Kasumi-1 (cell line): ENCODE data around the gene LY86.
"Not testable (repeated sequence)": the region's sequence is repeated elsewhere in the genome, so short reads cannot be mapped to it uniquely, and the experiment has no call there.

Experiments
- DNase-seq, 2 experiments: peaks; one replicate each; lab custom pipeline; 2025; lab: John Stamatoyannopoulos, UW

Gene LY86

DNA sequence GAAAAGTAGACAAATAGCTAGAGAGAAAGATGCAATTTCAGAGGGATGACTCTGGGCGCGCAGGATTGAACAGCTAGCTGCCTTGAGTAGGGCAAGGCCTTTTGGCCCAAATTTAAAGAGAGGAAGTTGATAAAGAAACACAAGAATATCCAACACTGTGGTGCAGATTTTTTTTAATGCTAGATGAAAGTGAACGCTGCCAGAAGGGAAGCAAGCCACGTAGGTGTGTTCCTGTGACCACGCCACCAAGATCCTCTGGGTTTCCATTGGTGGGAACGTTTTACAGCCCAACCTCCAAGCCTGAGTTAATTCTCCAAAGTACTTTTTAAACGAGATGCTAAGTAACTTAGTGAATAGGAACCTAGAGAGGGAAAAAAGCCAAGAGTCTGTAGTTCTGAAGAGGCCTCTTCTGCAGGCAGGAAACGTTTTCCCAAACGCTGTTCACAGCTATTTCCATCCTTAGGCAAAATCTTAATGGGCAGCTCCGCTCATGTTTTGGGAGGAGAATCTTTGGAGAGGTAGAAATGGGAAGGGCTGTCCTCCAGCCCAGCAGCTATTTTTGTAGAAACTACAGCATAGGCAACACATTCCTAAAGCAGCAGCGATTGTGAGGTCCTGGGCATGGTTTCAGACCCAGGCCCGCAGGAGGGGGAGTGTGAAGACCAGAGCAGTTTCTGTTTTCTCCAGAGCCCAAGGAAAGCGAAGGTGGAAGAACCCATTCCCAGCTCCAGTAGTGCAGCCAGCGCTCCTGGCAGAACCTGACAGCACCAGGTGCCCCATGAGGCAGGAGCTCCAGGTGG is 8.2 kb downstream of the LY86 start:
- DNase-seq = no peak

DNA sequence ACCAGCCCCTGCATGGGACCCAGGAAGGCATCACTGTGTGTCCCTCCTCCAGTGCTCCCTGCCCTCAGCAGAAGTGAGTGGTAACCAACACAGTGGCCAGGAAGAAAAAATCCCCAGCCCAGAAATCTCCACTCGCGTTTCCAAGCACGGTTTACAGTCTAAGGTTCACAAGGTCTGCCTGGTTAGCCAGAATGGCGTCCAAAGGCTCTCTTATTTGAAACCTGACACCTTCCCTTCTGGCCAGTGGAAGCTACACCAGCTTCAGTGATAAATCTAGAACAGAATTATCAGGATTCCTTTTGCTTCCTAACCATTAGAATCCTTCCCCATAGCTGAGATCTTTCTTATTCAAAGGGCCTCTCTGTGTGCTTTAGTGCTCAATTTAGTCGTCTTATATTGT is 9.2 kb downstream of the LY86 start:
- no peak for DNase-seq

DNA sequence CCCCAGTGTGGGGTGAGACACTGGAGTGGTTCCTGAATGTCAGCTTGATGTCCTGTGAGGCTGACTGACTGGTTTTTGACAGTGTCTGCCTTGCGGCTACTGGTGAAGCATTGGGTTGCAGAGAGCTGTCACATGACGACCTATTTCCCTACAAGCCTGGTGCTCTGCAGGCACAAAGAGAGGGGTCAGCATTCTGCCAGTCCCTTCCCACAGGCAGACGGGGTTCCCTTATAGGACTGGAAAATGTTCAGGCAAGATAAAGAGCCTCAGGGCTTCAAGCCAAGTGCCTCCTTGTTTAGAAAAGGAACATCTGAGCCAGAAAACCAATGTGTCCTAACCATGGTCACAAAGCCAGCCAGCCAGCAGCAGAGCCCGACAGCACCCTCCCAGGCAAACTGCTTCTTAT is 11.0 kb downstream of the LY86 start:
- no peak for DNase-seq

DNA sequence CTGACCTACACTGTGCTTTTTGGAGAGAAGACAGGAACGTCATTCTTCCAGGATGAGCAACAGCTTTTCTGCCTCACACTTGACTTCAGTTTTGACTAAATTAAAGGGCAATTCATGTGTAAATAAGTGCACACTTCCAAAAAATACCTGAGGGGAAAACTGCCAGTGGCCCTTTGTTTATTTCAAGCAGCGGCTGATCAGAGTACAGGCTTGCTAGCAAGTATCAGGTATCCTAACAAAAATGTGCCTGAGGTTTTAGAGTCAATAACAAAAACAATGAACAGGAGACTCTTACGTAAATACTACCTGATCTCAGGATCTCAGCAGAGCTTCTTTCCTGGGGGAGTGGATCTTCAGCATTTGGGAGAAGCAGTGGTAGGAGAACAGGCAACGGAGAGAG is 12.4 kb downstream of the LY86 start:
- no peak for DNase-seq

DNA sequence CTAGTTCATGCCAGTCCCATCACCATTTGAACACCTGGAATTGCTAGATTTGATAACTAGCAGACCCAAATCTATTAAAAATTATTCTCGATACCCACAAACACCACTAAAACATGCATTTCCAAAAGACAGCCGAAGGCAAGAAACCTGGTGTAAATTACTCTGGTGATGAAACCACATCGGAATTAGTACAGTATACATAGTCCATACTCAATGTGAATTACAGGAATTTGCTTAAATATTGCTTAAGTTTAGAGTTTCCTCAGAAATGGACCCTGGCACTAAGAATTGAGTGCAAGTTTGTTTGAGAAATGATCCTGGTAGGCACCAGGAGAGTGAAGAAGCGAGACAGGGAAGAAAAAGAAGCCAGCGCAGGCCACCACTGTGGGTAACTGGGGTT is 13.7 kb downstream of the LY86 start:
- DNase-seq = no peak

DNA sequence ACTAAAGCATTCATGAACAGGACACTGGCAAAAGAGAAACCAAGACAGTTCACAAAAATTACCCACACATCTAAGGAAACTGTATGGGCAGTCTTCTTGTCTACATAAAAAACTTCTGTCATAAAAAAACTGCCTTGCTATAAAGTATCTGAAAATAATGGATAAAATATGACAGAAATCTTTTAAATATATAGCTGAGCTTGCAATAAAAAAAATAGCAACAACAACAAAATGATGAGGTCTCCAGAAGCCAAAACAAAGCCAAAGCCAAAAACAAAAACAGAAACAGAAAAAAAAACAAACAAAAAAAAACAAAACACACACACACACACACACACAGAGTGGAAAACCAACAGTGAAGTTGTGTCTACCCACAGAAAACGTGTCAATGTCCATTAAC is 14.8 kb downstream of the LY86 start:
- no peak for DNase-seq

DNA sequence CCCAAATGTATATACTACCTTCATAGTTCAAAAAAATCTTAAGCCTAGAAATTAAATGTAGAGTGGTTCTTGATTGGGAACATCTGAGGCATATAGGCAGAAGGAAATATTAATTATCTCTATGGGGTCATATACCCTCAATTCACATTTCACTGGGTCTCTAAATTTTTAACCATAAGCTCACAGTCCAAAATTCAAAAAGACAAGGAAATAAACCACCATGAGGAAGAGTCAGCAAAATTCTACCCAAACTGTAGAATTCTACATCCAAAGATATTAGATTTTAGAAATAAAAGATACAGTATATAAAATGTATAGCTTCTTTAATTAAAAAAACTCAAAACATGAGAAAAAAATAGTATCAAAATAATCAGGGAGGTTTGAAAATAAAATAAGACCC is 15.5 kb downstream of the LY86 start:
- DNase-seq = no peak

DNA sequence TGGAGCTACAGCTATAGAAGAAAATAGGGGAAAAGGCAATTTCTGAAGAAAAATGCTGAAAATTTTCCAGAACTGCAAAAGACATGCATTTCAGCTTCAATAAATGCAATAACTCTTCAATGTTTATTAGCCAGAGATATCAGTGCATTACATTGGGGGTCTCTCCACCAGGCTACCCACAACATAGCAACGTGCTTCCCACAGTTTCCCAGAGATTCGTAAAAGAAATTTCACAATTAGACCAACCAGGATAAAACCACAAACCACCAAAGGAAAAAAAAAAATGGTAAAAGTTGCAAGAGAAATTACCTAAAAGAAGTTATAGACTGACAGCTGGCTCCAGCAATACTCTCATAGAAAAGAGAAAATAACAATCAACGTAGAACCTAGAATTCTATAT is 16.0 kb downstream of the LY86 start:
- no peak for DNase-seq

DNA sequence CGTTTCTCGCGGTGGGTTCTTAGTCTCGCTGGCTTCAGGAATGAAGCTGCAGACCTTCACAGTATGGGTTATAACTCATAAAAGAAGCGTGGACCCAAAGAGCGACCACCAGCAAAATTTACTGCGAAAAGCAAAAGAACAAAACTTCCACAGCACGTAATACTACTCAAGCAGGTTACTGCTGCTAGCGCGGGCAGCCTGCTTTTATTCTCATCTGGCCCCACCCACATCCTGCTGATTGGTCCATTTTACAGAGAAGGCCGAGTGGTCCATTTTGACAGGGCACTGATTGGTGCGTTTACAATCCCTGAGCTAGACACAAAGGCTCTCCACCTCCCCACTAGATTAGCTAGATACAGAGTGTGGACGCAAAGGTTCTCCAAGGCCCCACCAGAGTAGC is 17.4 kb downstream of the LY86 start:
- no peak for DNase-seq

DNA sequence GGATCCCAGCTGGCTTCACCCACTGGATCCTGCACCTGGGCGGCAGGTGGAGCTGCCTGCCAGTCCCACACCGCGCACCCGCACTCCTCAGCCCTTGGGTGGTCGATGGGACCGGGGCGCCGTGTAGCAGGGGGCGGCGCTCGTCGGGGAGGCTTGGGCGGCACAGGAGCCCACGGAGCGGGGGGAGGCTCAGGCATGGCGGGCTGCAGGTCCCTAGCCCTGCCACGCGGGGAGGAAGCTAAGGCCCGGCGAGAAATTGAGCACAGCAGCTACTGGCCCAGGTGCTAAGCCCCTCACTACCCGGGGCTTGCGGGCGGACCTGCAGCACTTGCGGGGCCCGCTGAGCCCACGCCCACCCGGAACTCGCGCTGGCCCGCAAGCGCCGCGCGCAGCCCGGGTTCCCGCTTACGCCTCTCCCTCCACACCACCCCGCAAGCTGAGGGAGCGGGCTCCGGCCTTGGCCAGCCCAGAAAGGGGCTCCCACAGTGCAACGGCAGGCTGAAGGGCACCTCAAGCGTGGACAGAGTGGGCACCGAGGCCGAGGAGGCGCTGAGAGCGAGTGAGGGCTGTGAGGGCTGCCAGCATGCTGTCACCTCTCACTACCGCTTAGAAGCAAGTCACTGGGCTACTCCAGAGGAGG is 18.0 kb downstream of the LY86 start:
- not testable (repeated sequence) for DNase-seq

DNA sequence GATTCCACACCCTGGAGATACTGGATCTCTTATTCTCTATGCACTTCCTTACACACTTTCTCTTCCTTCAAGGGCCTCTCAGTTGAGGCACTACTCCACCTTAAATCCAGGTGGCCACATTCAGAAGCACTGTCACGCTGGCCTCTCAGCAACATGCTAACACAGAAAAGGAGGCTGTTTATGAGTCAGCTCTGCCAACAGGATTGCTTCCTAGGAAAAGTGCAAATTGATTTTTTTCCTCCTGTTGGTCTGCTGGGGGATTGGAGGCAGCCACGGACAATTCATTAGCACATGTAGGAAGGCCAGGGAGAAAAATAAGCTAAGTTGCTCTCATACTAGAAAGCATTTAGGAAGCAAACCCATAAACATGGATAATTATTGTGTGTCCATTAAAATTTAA is 20.9 kb downstream of the LY86 start:
- no peak for DNase-seq

DNA sequence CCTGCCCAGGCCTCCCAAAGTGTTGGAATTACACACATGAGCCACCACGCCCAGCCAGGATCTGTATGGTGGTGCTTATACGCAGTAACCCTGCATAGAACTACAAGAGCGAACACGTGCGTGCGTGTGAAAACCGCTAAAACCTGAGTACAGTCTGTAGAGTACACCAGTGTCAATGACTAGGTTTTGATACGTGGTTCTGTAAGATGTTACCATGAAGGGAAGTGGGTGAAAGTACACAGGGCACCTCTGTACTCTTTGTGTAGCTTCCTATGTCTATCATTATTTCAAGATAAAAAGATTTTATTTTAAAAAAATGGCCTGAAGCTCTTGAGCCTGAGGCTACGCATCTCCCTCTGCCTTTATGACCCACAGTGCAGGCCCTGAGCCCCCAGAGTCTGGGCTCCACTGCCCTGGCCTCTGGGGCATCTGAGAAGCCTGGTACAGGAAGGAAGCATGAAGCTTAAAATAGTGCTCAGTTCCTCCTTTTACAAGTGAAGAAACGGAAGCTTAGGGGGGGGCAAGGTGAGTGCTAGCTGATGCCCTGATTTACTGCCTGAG is 21.6 kb downstream of the LY86 start:
- peak; percentile 21 to 27 for DNase-seq

DNA sequence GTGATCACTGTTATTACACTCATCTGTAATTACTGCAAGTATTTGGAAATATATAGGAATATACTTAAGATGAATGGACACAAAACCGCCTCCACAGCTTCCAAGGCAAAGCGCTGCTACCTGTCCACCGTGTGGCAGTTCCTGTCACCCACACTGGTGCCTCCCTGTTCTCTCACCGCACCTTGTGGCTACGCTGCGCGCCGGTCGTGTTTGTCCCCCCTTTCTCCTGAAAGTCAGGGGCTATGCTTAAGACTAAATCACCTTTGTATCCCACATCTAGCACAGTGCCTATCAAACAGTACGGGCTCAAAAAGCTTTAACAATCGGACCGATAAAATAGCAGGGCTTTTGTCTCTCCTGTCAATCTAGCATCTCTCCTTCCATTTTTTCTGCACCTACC is 23.0 kb downstream of the LY86 start:
- no peak for DNase-seq

DNA sequence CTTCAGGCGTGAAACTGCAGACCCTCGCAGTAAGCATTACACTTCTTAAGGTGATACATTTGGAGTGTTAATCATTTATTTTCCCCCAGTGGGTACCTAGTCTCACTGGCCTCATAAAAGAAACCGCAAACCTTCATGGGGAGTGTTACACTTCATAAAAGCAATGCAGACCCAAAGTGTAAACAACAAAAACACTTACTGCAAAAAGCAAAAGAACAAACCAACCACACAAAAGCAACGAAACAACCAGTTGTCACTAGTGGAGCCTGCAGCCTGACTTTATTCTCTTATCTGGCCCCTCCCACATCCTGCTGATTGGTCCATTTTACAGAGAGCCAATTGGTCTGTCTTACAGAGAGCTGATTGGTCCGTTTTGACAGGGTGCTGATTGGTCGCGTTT is 23.8 kb downstream of the LY86 start:
- no peak for DNase-seq

DNA sequence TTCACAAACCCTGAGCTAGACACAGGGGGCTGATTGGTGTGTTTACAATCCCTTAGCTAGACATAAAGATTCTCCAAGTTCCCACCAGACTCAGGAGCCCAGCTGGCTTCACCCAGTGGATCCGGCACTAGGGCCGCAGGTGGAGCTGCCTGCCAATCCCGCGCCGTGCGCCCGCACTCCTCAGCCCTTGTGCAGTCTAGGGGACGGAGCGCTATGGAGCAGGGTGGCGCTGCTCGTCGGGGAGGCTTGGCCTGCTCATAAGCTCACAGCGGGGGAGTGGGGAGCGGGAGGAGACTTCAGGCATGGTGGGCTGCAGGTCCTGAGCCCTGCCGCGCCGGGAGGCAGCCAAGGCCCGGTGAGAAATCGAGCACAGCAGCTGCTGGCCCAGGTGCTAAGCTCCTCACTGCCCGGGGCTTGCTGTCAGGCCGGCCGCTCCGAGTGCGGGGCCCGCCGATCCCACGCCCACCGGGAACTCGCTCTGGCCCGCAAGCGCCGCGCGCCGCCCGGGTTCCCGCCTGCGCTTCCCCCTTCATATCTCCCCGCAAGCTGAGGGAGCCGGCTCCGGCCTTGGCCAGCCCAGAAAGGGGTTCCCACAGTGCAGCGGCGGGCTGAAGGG is 24.7 kb downstream of the LY86 start:
- not testable (repeated sequence) for DNase-seq

DNA sequence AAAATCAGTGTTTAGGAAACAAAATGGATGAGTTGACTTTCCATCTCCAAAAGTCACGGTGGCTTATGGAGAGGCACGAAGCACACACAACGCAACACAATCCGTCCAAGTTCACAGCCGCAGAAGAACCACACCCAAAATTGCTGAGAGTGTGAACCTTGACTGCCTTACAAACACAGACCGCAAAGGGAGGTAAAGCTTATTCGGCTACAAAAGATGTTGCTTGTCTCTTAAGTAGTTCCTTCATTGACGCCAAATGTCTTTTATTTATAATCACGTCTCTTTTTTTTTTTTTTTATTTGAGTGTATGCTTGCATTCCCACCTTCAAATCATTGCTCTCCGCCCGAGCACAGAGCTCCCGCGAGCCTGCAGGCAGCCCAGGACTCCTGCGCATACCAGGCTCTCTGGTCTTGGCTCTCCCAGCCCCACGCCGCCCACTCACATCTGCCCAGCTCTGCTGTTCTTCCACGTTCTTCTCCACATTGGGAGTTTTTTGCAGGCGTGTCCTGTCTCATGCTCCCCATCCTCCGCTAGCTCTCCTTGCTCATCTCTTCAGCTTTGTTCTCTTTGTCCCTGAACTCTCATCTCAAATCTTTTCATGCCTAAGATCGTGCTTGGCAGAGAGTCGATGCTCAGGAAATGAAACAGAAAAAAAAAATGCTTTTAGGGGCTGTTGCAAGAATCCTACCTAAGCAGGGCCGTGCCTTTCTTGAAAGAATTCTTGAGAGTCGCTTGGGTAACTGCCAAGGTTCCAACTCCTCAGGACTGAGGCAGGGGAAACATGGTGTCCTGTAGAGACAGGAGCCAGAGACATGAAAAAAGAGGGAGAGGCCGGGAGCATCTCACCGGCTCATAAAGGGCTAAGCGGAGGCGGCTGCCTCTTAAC is 25.8 kb downstream of the LY86 start:
- no peak for DNase-seq

DNA sequence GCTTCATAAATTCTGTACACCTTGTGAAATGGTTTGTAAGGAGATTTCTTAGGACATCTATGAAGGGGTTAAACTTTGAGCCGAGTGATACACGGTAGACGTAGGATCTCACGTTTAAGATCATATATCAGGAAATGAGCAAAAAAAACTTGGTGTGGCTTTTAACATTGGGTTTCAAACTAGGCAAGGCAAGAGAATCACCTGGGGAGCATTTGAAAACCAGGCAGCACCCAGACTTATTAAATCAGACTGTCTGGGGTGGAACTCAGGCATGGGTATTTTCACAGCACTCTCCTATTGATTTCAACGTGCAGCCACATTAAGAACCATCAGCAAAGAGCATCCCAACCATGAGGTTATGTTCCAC is 26.4 kb downstream of the LY86 start:
- no peak for DNase-seq

DNA sequence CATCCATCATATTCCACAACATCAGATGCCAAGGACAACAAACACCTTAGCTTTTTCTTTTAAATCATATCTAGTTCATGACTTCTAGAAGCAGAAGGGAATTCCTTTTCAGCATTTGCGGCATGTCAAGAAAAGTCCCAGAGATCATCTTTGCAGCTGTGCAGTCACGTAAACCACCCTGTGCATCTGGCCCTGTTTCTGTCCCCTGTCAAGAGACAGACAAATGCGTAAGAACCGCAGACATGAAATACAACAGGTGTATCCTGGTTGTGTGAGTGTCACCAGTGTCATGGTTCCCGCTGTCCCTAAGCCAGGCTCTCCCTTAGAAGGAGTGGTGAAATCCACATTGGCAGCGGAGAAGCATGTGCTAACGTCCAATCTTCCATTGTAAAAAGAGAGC is 28.1 kb downstream of the LY86 start:
- no peak for DNase-seq

DNA sequence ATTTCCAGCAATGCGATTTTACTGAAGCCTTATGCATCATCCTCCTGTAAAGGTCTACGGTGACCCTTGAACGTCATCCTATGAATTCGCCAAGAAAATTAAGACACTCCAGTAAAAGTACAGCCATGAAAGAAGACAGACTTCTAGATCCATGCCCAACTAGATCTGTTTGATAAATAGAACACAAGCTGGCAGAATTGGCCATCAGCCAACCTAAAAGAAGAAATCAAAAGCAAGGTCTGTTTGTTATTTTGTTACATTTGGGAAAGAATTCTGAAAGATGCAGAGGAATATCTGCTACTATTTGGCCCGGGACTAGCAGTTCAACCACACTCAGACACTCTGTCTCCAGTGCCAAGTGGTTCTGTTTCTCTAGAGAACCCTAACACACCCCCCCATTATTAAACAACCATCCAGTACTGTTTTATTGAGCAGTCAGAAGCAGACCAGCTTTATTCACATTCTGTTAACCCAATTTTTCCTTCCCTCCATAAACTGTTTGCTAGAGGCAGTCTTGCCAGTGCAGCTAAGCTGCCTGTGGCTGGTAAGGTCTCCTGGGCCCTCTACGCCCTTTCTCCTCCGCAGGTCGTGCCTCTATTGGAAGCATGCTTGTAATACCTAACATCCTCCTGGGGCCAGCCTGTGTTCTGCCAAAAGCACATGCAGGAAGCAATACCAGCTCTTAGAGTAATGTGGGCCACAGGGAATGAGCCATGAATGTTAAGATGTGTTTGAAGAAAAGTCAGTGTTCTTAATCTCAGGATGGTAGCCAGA is 30.7 kb downstream of the LY86 start:
- DNase-seq = no peak

DNA sequence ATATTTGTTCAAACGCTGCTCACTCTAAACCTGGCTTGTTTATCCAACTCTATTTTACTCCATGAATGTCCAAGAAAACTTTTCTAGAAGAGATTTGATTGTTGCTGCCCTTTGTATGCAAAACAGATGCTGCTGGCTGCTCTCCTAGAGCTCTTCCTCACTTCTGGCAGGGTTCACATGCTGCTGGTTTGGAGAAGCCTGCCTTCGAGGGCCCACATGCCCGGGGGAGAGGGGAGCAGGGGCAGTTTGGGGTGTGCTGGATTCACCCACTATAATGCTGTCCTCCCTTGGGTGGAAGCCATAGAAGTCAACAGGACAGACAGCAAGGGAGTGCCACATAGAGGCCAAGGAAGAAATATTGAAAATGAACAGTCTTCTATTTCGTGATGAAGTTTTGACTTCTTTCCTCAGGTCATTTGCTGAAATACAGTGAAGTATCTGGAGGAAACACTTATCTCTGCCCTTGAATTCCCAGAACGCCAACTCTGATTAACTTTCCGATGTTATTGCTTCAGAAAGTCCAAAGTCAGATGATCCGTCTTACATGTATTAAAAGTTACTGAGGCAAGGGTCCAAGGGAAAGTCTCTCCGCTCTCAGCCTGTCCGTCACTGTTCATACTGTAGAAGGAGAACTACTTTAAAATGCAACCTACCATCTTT is 32.4 kb downstream of the LY86 start:
- DNase-seq = no peak

DNA sequence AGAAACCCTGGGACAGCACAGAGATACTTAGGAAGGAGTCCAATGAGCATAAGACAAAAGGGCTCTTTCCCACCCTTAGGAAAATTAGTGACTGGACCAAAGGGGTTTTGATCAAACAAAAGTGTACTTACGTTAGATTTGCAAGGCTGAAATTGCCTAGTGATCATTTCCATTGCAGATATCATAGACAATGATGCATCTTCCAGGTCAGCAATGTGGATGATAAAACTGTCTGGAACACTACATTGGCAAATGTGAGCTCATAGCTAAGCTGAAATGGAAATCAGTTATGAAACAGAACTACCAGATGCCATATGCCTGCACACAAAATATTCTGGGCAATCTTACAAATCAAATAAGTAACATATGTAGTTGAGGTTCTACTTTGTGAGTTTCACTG is 34.0 kb downstream of the LY86 start:
- no peak for DNase-seq
